Neural cell (in vitro differentiated cells): ENCODE results near the gene EFNA4.

Experiments used
- CTCF ChIP-seq: fragments of 450-650 bp; IDR thresholded peaks from 2 replicates; pipeline ENCODE4 v1.5.1; 2014; ENCODE audit warnings: antibody characterized with exemption, mild to moderate bottlenecking, moderate library complexity; ENCODE audit not compliant: poor library complexity, severe bottlenecking
- POLR2AphosphoS5 ChIP-seq: IDR thresholded peaks from 2 replicates; pipeline ENCODE4 v1.6.1; 2012
- RAD21 ChIP-seq: fragments of 450-650 bp; conservative IDR thresholded peaks from 2 replicates; pipeline ENCODE4 v1.6.1; 2014; ENCODE audit warnings: antibody characterized with exemption, mild to moderate bottlenecking, moderate library complexity
- SMC3 ChIP-seq: fragments of 450-650 bp; conservative IDR thresholded peaks from 2 replicates; pipeline ENCODE4 v1.6.1; 2014; ENCODE audit warnings: antibody characterized with exemption, mild to moderate bottlenecking, moderate library complexity; ENCODE audit not compliant: poor library complexity
- TAF1 ChIP-seq: IDR thresholded peaks from 2 replicates; pipeline ENCODE4 v1.6.1; 2012; ENCODE audit warnings: low read depth
- TF ChIP-seq, protein P1 (sequence below): IDR thresholded peaks from 2 replicates; pipeline ENCODE4 v1.6.1; 2012; ENCODE audit warnings: borderline replicate concordance

DNA sequence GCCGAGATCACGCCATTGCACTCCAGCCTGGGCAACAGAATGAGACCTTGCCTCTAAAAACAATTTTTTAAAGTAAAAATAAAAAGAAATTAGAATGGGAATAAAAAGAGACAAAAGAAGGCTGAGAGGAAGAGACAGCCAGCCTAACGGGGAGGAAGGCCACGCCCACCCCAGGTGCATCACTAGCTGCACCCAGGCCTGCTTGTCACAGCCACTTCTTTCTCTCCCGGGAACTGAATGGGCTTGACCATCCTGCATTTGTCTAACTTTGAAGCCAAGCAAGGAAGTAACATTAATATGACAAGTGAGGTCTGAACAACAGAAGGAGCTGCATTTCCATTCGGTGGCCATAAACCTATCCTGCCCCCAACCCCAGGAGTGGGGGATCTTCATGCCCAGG, 43.3 kb downstream of the EFNA4 start:
- TF ChIP-seq CTCF (no peak), POLR2AphosphoS5 (no peak), SMC3 (no peak), RAD21 (no peak), TAF1 (no peak)
- TF ChIP-seq, protein P1, sequence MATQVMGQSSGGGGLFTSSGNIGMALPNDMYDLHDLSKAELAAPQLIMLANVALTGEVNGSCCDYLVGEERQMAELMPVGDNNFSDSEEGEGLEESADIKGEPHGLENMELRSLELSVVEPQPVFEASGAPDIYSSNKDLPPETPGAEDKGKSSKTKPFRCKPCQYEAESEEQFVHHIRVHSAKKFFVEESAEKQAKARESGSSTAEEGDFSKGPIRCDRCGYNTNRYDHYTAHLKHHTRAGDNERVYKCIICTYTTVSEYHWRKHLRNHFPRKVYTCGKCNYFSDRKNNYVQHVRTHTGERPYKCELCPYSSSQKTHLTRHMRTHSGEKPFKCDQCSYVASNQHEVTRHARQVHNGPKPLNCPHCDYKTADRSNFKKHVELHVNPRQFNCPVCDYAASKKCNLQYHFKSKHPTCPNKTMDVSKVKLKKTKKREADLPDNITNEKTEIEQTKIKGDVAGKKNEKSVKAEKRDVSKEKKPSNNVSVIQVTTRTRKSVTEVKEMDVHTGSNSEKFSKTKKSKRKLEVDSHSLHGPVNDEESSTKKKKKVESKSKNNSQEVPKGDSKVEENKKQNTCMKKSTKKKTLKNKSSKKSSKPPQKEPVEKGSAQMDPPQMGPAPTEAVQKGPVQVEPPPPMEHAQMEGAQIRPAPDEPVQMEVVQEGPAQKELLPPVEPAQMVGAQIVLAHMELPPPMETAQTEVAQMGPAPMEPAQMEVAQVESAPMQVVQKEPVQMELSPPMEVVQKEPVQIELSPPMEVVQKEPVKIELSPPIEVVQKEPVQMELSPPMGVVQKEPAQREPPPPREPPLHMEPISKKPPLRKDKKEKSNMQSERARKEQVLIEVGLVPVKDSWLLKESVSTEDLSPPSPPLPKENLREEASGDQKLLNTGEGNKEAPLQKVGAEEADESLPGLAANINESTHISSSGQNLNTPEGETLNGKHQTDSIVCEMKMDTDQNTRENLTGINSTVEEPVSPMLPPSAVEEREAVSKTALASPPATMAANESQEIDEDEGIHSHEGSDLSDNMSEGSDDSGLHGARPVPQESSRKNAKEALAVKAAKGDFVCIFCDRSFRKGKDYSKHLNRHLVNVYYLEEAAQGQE: no peak
